ENCODE data around the gene CNIH3.
A peak's percentile ranks its signal among the peaks of the same experiment; 100 is the strongest.

CNIH3 gene

GRCh38 chr1:224726441-224727182 is 110.5 kb downstream of the CNIH3 start:
- no peak for DNase-seq

GRCh38 chr1:224727351-224728289 is 111.5 kb downstream of the CNIH3 start:
- DNase-seq: no peak

- DNase-seq: no peak
These were observed 114.4 kb downstream of the CNIH3 start for GRCh38 chr1:224730540-224730939.

GRCh38 chr1:224730965-224731364 is 114.8 kb downstream of the CNIH3 start:
- no peak for DNase-seq

GRCh38 chr1:224731633-224732032 is 115.5 kb downstream of the CNIH3 start:
- no peak for DNase-seq

- DNase-seq: no peak
These were observed 116.4 kb downstream of the CNIH3 start for GRCh38 chr1:224732377-224733026.

GRCh38 chr1:224733027-224733911 is 117.2 kb downstream of the CNIH3 start:
- peak; percentile 19 for DNase-seq

GRCh38 chr1:224734261-224734935 is 118.3 kb downstream of the CNIH3 start:
- no peak for DNase-seq

GRCh38 chr1:224735159-224735558 is 119.0 kb downstream of the CNIH3 start:
- DNase-seq: no peak

- DNase-seq: no peak
These were observed 120.7 kb downstream of the CNIH3 start for GRCh38 chr1:224736619-224737352.

- no peak for DNase-seq
These were observed 121.2 kb downstream of the CNIH3 start for GRCh38 chr1:224737353-224737727.

GRCh38 chr1:224739303-224739996 is 123.3 kb downstream of the CNIH3 start:
- DNase-seq: no peak

- DNase-seq: no peak
These were observed 124.0 kb downstream of the CNIH3 start for GRCh38 chr1:224739997-224740684.

- no peak for DNase-seq
These were observed 124.6 kb downstream of the CNIH3 start for GRCh38 chr1:224740685-224741052.

- DNase-seq: no peak
These were observed 126.2 kb downstream of the CNIH3 start for GRCh38 chr1:224742349-224742748.

GRCh38 chr1:224743608-224744164 is 127.6 kb downstream of the CNIH3 start:
- no peak for DNase-seq

- DNase-seq: no peak
These were observed 128.4 kb downstream of the CNIH3 start for GRCh38 chr1:224744521-224744920.

- no peak for DNase-seq
These were observed 129.3 kb downstream of the CNIH3 start for GRCh38 chr1:224745394-224745793.

- DNase-seq: no peak
These were observed 129.8 kb downstream of the CNIH3 start for GRCh38 chr1:224745924-224746323.

- no peak for DNase-seq
These were observed 131.5 kb downstream of the CNIH3 start for GRCh38 chr1:224747578-224747977.
